COR-L47 (cell line): ENCODE results near the gene VPS37C.

Experiments
- DNase-seq: peaks from one replicate; lab custom pipeline; 2025; lab: John Stamatoyannopoulos, UW

The VPS37C gene

GRCh38 chr11:61133145-61133544 is 28.1 kb downstream of the VPS37C start:
- DNase-seq = no peak

- DNase-seq = no peak
Measured at GRCh38 chr11:61132646-61133045, 28.6 kb downstream of the VPS37C start.

GRCh38 chr11:61131998-61132555 is 29.1 kb downstream of the VPS37C start:
- no peak for DNase-seq

GRCh38 chr11:61131586-61131985 is 29.6 kb downstream of the VPS37C start:
- no peak for DNase-seq

GRCh38 chr11:61131186-61131585 is 30.0 kb downstream of the VPS37C start:
- DNase-seq = no peak

GRCh38 chr11:61129639-61130523 is 31.3 kb downstream of the VPS37C start:
- DNase-seq = no peak

GRCh38 chr11:61128947-61129638 is 32.1 kb downstream of the VPS37C start:
- DNase-seq = no peak

- no peak for DNase-seq
Measured at GRCh38 chr11:61127991-61128390, 33.2 kb downstream of the VPS37C start.

GRCh38 chr11:61126256-61126655 is 35.0 kb downstream of the VPS37C start:
- DNase-seq = no peak

- no peak for DNase-seq
Measured at GRCh38 chr11:61125310-61125684, 35.9 kb downstream of the VPS37C start.

- no peak for DNase-seq
Measured at GRCh38 chr11:61124574-61125309, 36.5 kb downstream of the VPS37C start.

- DNase-seq = no peak
Measured at GRCh38 chr11:61123775-61124571, 37.3 kb downstream of the VPS37C start.

- DNase-seq = no peak
Measured at GRCh38 chr11:61122761-61123160, 38.5 kb downstream of the VPS37C start.

- no peak for DNase-seq
Measured at GRCh38 chr11:61121917-61122316, 39.3 kb downstream of the VPS37C start.

GRCh38 chr11:61121192-61121831 is 39.9 kb downstream of the VPS37C start:
- no peak for DNase-seq

GRCh38 chr11:61120706-61121191 is 40.5 kb downstream of the VPS37C start:
- DNase-seq = no peak

GRCh38 chr11:61120099-61120705 is 41.0 kb downstream of the VPS37C start:
- DNase-seq = no peak

GRCh38 chr11:61119571-61119970 is 41.7 kb downstream of the VPS37C start:
- no peak for DNase-seq

GRCh38 chr11:61119055-61119454 is 42.2 kb downstream of the VPS37C start:
- DNase-seq = no peak

GRCh38 chr11:61118406-61118805 is 42.8 kb downstream of the VPS37C start:
- DNase-seq = no peak
